Stimulated activated naive CD8-positive, alpha-beta T cell treated with anti-CD3 and anti-CD28 coated beads, Interleukin-15, Interleukin-2, amounts not matched to agents 100 U/mL and 50 U/mL, for 24 hours (primary cell): ENCODE data around the gene LDB3.

Source experiments
- ATAC-seq: fragments of 150-1000 bp; cut with Tn5 transposase; one replicate; pipeline ENCODE4 v1.10.0; 2021
- DNase-seq: peaks from one replicate; pipeline ENCODE4 v3.0.0; 2021

LDB3 gene

DNA sequence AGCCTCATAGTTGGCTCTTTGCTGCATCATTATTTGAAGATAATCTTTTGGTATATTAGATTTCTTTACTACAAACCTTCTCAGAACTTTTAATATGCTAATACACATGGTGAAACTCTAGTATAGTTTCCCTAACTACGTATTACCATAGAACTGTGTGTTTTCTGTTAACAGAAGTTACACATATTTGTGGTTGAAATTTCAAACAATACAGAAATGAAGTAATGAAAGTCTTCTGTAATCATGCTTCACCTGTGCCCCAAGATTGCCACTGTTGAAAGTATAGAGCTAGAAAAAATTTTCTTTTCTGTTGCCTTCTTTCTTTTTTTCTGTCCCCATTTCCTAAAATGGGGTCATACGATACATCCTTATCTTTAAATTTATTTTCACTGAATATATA is 97.2 kb downstream of the LDB3 start:
- ATAC-seq (no peak), DNase-seq (no peak)

DNA sequence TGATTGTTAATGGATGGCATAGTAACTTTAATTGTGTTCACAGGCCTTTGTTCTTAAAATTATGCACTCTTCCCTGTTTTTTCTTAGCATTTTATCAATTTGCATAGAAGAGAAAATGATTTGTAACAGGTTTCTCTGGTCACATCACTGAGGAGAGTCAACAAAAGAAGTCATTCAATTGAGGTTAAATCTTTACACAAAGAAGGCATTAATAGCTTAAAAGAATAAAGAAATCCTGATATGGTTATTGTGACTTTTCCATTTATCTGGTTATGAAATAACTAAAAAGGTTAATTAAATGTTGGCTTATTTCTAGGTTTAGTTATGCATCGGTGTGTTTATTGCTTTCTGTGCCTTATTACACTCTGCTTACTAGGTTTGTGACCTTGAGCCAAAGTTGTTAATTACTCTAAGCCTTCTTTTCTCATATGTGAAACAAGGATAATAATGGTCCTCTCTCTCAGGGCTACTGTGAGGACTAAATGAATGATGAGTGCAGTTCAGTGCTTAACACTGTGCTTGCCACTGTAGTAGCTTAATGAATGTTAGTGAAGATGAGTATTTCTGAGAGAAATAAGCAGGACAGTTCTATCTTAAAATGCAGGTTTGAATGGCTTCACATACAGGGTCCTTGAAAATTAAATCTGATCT is 100.2 kb downstream of the LDB3 start:
- no peak for ATAC-seq
- no peak for DNase-seq

DNA sequence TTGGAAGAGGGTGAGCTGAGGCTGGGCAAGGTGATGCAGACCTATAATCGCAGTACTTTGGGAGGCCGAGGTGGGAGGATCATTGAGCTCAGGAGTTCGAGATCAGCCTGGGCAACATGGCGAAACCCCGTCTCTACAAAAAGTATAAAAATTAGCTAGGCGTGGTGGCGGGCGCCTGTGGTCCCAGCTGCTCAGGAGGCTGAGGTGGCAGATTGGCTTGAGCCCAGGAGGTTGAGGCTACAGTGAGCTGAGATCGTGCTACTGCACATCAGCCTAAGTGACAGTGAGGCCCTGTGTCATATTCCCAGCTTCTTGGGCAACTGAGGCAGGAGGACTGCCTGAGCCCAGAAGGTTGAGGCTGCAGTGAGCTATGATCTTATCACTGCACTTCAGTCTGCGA is 101.7 kb downstream of the LDB3 start:
- ATAC-seq, result no peak
- no peak for DNase-seq

DNA sequence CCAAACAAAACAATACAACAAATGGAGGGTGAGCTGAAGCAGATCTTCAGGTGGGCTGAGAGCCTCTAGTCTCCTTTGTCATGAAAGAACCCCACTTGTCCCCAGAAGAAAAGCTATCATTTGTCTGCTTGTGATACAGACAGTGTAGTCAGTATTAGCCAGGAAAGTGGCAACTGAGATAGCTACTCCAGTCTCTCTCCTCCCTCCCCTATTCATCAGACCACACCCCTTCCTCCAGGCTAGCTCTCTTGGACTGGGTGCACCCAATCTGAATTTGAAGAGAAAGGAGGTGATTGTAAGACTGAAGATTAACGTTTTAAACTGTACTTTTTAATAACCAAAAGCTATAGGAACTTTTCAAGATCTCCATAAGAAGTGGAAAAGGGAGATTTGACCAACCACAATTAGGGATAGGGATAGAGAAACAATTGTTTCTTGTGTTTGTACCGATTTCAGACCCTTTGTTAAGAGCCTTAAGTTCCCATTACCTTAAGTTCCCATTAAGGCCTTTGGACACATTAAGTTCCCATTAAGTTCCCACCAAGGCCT is 102.2 kb downstream of the LDB3 start:
- DNase-seq (no peak), ATAC-seq (no peak)

- ATAC-seq, result no peak
- no peak for DNase-seq
Observed at GRCh38 chr10:86773498-86773897, 105.2 kb downstream of the LDB3 start.

DNA sequence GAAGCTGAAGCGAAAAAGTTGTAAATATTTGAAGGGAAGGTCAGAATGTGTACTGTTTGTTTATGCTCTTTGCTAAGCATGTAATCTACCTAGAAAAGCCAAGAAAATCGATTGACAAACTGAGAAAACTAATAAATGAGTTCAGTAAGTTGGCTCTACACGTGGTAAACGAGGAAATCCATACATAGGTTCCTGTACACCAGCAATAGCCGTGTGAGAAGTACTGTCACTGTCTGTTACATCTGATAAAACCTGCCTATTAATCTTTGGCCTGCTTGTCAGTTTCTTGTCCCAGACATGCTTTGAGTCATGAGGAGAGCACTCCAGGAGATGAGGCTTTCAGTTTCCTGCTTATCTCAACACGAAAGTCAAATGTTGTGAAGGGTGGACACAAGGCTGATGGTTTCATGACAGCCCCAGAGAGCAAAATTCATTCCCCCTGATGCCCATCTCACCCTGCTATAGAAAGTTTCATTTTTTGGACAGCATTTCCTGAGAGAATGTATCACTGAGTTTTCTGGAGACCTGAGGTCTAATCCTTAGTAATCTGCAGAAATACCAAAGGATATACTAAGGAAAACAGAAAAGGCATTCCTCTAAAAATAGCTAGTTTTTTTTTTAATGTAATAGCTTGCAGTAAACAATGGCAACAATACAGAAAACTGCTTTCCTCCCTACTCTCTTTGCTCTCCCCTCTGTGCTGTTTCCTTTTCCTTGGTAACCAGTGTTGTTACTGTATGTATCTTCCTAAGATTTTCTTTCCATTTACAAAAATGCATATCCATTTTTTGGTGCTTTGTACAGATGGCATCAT is 107.0 kb downstream of the LDB3 start:
- ATAC-seq, result no peak

DNA sequence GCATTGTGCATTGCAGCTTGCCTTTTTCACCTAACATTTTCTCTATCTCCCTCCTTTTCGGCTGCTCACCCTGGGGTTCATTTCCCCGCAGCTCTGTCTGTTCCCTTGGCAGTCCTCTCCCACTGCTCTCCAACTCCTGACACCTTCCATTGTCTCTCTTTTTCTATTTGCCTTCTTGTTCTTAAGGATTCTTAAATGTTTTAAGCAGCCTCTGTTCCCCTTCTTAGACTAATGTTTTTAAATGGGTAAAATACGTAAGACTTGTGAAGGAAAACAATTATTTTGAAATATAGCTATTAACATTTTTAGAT is 107.5 kb downstream of the LDB3 start:
- DNase-seq (no peak), ATAC-seq (no peak)

More for the DNA sequence above, 107.0 kb downstream of the LDB3 start:
- DNase-seq, result no peak

DNA sequence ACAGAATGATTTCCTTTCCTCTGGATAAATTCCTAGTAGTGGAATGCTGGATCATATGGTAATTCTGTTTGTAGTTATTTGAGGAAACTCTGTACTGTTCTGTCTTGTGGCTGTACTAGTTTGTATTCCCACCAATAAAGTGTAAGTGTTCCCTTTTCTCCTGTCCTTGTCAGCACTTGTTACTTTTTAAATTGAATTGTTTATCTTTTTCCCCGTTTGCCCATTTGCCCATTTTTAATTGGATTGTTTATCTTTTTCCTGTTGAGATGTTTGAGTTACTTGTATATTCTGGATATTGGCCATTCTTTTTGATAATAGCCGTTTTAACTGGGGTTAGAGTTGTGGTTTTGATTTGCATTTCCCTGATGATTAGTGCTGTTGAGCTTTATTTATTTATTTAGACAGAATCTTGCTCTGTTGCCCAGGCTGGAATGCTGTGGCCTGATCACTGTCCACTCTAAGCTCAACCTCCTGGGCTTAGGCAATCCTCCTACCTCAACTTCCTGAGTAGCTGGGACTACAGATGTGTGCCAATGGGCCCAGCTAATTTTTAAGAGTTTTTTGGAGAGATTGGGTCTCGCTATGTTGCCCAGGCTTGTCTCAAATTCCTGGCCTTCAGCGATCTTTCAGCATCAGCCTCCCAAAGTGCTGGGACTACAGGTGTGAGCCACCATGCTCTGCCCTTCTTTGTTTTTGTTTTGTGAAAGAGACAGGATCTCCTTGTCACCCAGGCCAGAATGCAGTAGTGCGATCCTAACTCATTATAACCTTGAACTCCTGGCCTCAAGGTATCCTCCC is 111.1 kb downstream of the LDB3 start:
- no peak for DNase-seq
- no peak for ATAC-seq

DNA sequence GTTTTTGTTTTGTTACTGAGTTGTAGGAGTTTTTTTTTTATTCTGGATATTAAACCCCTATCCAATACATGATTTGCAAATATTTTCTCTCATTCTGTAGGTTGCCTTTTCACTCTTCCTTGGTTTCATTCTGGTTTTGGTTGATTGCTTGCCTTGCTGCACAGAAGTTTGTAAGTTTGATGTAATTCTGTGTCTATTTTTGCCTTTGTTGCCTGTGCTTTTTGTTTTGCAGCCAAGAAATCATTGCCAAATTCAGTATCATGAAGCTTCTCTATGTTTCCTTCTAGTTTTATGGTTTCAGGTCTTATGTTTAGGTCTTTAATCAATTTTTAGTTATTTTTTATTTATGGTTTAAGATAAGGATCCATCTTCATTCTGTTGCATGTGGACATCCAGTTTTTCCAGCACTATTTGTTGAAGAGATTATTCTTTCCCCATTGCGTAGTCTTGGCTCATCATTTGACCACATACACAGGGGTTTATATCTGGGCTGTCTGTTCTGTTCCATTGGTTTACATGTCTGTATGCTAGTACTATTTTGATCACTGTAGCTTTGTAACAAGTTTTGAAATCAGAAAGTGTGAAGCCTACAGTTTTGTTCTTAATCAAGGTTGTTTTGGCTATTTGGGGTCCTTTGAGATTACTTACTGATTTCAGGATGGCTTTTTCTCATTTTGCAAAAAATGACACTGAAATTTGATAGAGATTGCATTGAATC is 114.5 kb downstream of the LDB3 start:
- no peak for DNase-seq
- no peak for ATAC-seq

DNA sequence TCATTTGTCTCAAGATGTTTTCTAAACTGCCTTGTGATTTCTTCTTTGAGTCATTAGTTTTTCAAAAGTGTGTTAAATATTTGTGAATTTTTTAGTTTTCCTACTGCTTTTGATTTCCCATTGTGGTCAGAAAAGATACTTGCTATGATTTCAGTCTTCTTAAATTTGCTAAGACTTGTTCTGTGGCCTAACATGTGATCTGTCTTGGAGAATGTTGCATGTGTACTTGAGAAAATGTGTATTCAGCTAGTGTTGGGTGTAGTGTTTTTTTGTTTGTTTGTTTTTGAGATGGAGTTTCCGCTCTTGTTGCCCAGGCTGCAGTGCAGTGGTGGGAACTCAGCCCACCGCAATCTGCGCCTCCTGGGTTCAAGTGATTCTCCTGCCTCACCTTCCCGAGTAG is 116.7 kb downstream of the LDB3 start:
- no peak for ATAC-seq
- no peak for DNase-seq
